GM21526 (cell line): Measurements from ENCODE around the gene DENND5A.
"Not testable (repeated sequence)": the region's sequence is repeated elsewhere in the genome, so short reads cannot be mapped to it uniquely, and the experiment has no call there.

Experiments used
- ATAC-seq: cut with Tn5 transposase; IDR thresholded peaks from one replicate; pipeline ENCODE4 v1.9.1; 2021; ENCODE audit warnings: moderate library complexity; ENCODE audit not compliant: unreplicated experiment, low FRiP score

DENND5A gene

GRCh38 chr11:9266132-9266736 is 1.1 kb upstream of the DENND5A start:
- no peak for ATAC-seq

- ATAC-seq = no peak
Measured at GRCh38 chr11:9264316-9265210, 587 bp downstream of the DENND5A start.

GRCh38 chr11:9263840-9264315 is 1.3 kb downstream of the DENND5A start:
- no peak for ATAC-seq

GRCh38 chr11:9260838-9261146 is 4.4 kb downstream of the DENND5A start:
- not testable (repeated sequence) for ATAC-seq

- no peak for ATAC-seq
Measured at GRCh38 chr11:9259981-9260837, 4.9 kb downstream of the DENND5A start.

- ATAC-seq = not testable (repeated sequence)
Measured at GRCh38 chr11:9258279-9258678, 6.9 kb downstream of the DENND5A start.

GRCh38 chr11:9254416-9254815 is 10.7 kb downstream of the DENND5A start:
- ATAC-seq = no peak

- no peak for ATAC-seq
Measured at GRCh38 chr11:9253086-9253485, 12.1 kb downstream of the DENND5A start.

GRCh38 chr11:9251311-9251710 is 13.8 kb downstream of the DENND5A start:
- no peak for ATAC-seq

GRCh38 chr11:9250139-9250582 is 15.0 kb downstream of the DENND5A start:
- ATAC-seq = peak; percentile 68

- ATAC-seq = no peak
Measured at GRCh38 chr11:9249252-9249651, 15.9 kb downstream of the DENND5A start.

GRCh38 chr11:9247863-9248262 is 17.3 kb downstream of the DENND5A start:
- ATAC-seq = no peak

GRCh38 chr11:9236242-9236641 is 28.9 kb downstream of the DENND5A start:
- ATAC-seq = not testable (repeated sequence)

GRCh38 chr11:9232482-9232881 is 32.7 kb downstream of the DENND5A start:
- no peak for ATAC-seq

- ATAC-seq = no peak
Measured at GRCh38 chr11:9231848-9232177, 33.3 kb downstream of the DENND5A start.

- ATAC-seq = no peak
Measured at GRCh38 chr11:9230296-9230695, 34.9 kb downstream of the DENND5A start.

- ATAC-seq = no peak
Measured at GRCh38 chr11:9228091-9228490, 37.1 kb downstream of the DENND5A start.

- no peak for ATAC-seq
Measured at GRCh38 chr11:9225748-9226298, 39.3 kb downstream of the DENND5A start.

- ATAC-seq = no peak
Measured at GRCh38 chr11:9222654-9223053, 42.5 kb downstream of the DENND5A start.

- not testable (repeated sequence) for ATAC-seq
Measured at GRCh38 chr11:9220853-9221252, 44.3 kb downstream of the DENND5A start.

GRCh38 chr11:9219572-9219971 is 45.6 kb downstream of the DENND5A start:
- ATAC-seq = no peak
